Suppressor macrophage treated with lipopolysaccharide for 4 hours (primary cell): ENCODE data around the gene FOXP1.

Source experiments
- DNase-seq: peaks from one replicate; pipeline ENCODE4 v3.0.0-alpha.2; 2020

FOXP1 gene

GRCh38 chr3:71478568-71478967 is 105.0 kb downstream of the FOXP1 start:
- no peak for DNase-seq

GRCh38 chr3:71476950-71477349 is 106.6 kb downstream of the FOXP1 start:
- DNase-seq, result no peak

- no peak for DNase-seq
Observed at GRCh38 chr3:71469138-71469435, 114.4 kb downstream of the FOXP1 start.

GRCh38 chr3:71468311-71469137 is 115.0 kb downstream of the FOXP1 start:
- peak; percentile 22 for DNase-seq

GRCh38 chr3:71466483-71466882 is 117.0 kb downstream of the FOXP1 start:
- no peak for DNase-seq

- DNase-seq, result no peak
Observed at GRCh38 chr3:71465371-71466036, 118.0 kb downstream of the FOXP1 start.

- DNase-seq, result no peak
Observed at GRCh38 chr3:71464613-71465012, 118.9 kb downstream of the FOXP1 start.

GRCh38 chr3:71463617-71464016 is 119.9 kb downstream of the FOXP1 start:
- no peak for DNase-seq

- DNase-seq, result no peak
Observed at GRCh38 chr3:71462586-71462985, 120.9 kb downstream of the FOXP1 start.

- DNase-seq, result no peak
Observed at GRCh38 chr3:71461749-71462483, 121.6 kb downstream of the FOXP1 start.

GRCh38 chr3:71461114-71461513 is 122.4 kb downstream of the FOXP1 start:
- no peak for DNase-seq

- no peak for DNase-seq
Observed at GRCh38 chr3:71458895-71459294, 124.6 kb downstream of the FOXP1 start.

- DNase-seq, result no peak
Observed at GRCh38 chr3:71456826-71457225, 126.7 kb downstream of the FOXP1 start.

- DNase-seq, result peak; percentile 33
Observed at GRCh38 chr3:71456156-71456555, 127.4 kb downstream of the FOXP1 start.

GRCh38 chr3:71454512-71455403 is 128.8 kb downstream of the FOXP1 start:
- DNase-seq, result no peak

- DNase-seq, result no peak
Observed at GRCh38 chr3:71453822-71454511, 129.6 kb downstream of the FOXP1 start.

GRCh38 chr3:71453319-71453718 is 130.2 kb downstream of the FOXP1 start:
- no peak for DNase-seq

- DNase-seq, result no peak
Observed at GRCh38 chr3:71451812-71452211, 131.7 kb downstream of the FOXP1 start.

- no peak for DNase-seq
Observed at GRCh38 chr3:71451060-71451459, 132.5 kb downstream of the FOXP1 start.

- DNase-seq, result no peak
Observed at GRCh38 chr3:71450162-71450561, 133.4 kb downstream of the FOXP1 start.

GRCh38 chr3:71447803-71448202 is 135.7 kb downstream of the FOXP1 start:
- peak; percentile 34 for DNase-seq

GRCh38 chr3:71447197-71447596 is 136.3 kb downstream of the FOXP1 start:
- no peak for DNase-seq
